C4-2B (cell line): ENCODE data around the gene SVOP.

Experiments used
- H3K27ac ChIP-seq: fragments of 450-650 bp; 2 replicates; pipeline ENCODE4 v1.5.1; 2017
- CTCF ChIP-seq: fragments of 450-650 bp; conservative IDR thresholded peaks from 2 replicates; pipeline ENCODE4 v1.5.1; 2017; ENCODE audit warnings: mild to moderate bottlenecking
- ZFX ChIP-seq: fragments of 450-650 bp; IDR thresholded peaks from 2 replicates; pipeline ENCODE4 v1.6.1; 2017

SVOP gene

GRCh38 chr12:108910336-108910735, 110.5 kb downstream of the SVOP start:
- no peak for TF ChIP-seq CTCF
- TF ChIP-seq ZFX = no peak
- H3K27ac ChIP-seq = no peak overlapping the region

GRCh38 chr12:108907839-108908351, 113.0 kb downstream of the SVOP start:
- H3K27ac ChIP-seq = no peak overlapping the region

GRCh38 chr12:108906971-108907370, 113.9 kb downstream of the SVOP start:
- TF ChIP-seq CTCF (no peak), ZFX (no peak)
- no peak overlapping the region for H3K27ac ChIP-seq

More at GRCh38 chr12:108907839-108908351, 113.0 kb downstream of the SVOP start:
- TF ChIP-seq ZFX (no peak), CTCF (no peak)

- H3K27ac ChIP-seq = no peak overlapping the region
- TF ChIP-seq ZFX (no peak), CTCF (no peak)
Observed at GRCh38 chr12:108905725-108906124, 115.1 kb downstream of the SVOP start.

GRCh38 chr12:108899145-108899544, 121.7 kb downstream of the SVOP start:
- no peak for TF ChIP-seq ZFX
- TF ChIP-seq CTCF = no peak
- no peak overlapping the region for H3K27ac ChIP-seq

- no peak overlapping the region for H3K27ac ChIP-seq
- TF ChIP-seq ZFX (no peak), CTCF (no peak)
Observed at GRCh38 chr12:108896817-108897216, 124.1 kb downstream of the SVOP start.

- TF ChIP-seq CTCF (no peak), ZFX (no peak)
Observed at GRCh38 chr12:108896336-108896735, 124.5 kb downstream of the SVOP start.

More at GRCh38 chr12:108896336-108896735, 124.5 kb downstream of the SVOP start:
- H3K27ac ChIP-seq = no peak overlapping the region
